NCI-H446 (cell line): Measurements from ENCODE around the gene RAPGEF4.

Source experiments
- DNase-seq, 2 experiments: peaks; one replicate each; lab custom pipeline; 2025; lab: John Stamatoyannopoulos, UW

RAPGEF4 gene

DNA sequence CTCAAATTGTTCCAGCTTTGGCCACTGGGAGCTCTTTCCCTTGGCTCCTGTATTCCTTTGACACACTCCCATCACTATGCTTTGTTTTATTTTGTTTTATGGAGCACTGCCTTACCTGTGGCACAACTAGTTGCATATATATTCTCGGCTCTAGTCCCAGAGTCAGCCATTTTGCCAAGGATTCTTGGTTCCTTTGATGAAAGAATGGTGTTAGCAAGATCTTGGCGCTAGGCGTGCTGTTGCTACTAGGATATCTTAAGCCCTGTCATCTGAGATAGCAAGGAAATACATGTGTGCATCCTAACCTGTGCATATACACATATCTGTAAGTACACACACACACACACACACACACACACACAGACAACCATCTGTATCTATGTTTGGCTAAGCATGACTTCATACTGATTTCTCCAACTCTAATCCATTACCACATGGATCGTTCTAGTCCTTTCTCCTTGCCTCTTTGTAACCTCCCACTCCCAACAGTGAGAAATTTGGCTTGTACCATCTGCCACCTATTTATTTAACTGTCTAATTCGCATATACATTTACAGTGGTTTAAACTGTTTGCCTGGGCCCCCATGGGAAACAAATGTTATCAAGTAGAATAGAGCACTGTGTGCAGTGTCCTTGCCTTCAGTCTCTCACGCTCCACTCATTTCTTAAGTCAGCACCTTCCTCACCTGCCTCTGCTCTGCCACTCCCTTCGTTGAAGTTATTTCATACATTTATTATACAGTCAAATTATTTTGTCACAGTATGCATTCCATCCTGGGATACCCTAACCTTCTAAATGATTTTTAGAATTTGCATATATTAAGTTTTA, 202.5 kb downstream of the RAPGEF4 start:
- DNase-seq, result no peak

DNA sequence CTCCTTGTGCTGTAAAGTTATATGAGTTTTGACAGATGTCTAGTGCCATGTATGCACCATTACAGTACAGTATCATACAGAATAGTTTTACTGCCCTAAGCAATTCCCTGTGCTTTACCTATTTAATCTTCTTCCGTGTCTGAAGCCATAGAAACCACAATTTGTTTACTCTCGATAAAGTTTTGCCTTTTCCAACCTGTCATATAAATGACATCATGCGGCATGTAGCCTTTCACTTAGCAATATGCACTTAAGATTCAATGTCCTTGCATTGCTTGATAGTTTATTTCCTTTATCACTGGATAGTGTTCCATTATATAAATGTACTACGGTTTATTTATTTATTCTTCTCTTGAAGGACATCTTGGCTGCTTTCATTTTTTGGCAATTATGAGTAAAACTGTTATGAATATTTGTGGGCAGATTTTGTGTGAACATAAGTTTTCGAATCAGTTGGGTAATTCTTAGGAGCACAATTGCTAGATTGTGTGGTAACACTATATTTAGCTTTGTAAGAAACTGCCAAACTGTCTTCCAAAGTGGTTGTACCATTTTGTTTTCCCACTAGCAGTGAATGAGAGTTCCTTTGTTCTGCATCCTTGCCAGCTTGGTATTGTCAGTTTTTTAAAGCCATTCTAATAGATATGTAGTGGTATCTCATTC, 203.2 kb downstream of the RAPGEF4 start:
- DNase-seq, result no peak

DNA sequence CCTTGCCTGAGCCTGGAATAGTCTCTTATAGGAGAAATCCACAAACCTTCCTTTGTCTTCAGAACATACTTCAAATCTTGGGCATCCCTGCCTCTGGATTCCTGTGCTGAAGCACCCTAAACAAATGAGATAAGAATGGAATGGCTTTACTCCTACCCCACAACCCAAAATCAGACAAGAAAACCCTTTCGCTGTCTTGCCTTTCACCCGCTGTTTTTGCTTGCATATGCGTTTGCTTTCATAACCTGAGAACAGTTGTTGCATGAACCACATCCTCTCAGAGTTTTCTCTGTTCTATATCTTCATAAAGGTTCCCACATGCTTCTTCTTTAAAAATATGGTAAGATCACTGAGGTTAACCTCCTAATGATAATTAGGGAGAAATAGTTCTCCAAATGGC, 207.9 kb downstream of the RAPGEF4 start:
- no peak for DNase-seq

DNA sequence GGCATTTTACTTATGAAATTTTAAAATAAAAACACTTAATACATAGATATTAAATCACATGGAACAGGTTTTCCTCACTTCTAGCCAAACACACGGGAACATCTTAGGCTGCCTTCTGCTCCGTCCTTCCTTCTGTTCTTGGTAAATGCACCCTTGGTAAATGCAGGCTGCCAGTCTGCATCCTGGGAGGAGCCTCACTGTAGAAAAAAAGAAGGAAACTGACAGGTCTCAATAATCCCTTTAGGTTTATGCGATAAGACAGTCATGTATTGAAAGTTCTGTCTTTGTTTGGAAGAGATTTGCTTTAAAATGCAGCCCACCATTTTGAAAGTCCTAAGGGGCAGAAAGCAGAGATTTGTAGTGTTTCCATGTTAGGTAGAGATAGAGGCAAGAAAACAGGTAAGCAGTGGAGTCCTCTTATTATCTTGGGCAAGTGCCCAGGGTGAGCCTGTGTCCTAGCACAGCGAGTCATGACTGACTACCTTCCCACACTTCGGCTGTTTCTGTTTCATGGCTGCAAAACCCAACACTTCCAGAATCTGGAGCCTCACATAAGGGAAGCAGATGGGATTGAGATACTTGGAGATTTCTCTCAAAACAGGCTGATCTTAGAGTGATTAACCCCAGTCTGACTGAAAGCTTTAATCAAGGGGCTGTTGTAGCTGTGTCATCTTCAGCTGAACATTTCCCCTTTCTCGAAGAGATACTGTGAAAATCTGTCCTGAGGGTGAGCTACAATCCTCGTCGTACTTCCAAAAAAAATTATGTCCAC, 208.6 kb downstream of the RAPGEF4 start:
- DNase-seq, result no peak

- DNase-seq, result no peak
These were observed 209.3 kb downstream of the RAPGEF4 start for GRCh38 chr2:172944794-172945509.

DNA sequence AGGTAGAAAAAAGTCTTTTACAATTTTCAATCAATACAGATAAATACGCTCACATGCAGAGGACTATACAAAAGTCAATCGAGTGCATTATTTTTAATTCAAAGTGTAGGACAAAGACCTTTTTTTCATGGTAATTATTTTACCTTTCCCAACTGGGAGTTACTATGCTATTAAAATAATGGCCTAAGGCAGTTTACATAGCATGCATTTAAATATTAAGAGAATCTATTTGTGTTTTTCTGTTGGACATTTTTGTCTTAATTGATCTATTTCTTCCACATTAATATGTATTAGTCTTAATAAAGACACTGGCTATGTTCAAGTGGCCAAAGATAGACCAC, 209.8 kb downstream of the RAPGEF4 start:
- DNase-seq, result no peak

DNA sequence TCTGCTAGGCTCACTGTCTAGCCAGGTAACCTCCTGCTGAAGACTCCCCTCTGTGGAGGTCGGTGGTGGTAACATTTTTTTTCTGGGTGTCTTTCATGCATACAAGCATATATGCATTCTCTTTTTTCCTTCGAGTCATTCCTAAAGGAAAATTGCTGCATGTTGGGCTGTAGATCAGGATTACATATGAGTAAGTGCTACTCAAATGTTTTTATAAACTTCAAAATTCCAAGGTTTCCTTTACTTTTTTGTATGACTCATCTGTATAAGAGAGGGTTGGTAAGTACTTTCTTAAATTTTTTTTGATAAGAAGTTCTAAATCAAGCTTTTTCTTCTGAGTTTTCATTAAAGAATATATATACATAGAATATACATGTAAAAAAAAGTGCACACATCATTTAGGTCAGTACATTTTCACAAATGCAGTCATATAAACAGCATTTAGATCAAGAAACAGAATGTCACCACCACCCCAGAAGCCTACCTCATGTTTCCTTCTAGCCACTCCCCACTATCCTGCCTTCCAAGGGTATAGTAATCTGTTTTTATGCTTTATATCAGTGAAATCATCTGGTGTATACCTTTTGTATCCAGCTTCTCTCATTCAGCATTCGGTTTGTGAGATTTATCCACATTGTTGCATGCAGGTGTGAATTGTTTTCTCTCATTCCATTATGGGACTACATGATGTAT, 212.0 kb downstream of the RAPGEF4 start:
- no peak for DNase-seq

GRCh38 chr2:172949522-172949921, 213.9 kb downstream of the RAPGEF4 start:
- DNase-seq, result no peak

GRCh38 chr2:172950565-172950964, 214.9 kb downstream of the RAPGEF4 start:
- DNase-seq, result no peak

GRCh38 chr2:172951554-172951953, 215.9 kb downstream of the RAPGEF4 start:
- no peak for DNase-seq

GRCh38 chr2:172953411-172953810, 217.8 kb downstream of the RAPGEF4 start:
- no peak for DNase-seq

- no peak for DNase-seq
These were observed 218.6 kb downstream of the RAPGEF4 start for GRCh38 chr2:172953970-172954852.

- no peak for DNase-seq
These were observed 219.9 kb downstream of the RAPGEF4 start for GRCh38 chr2:172955587-172955986.

DNA sequence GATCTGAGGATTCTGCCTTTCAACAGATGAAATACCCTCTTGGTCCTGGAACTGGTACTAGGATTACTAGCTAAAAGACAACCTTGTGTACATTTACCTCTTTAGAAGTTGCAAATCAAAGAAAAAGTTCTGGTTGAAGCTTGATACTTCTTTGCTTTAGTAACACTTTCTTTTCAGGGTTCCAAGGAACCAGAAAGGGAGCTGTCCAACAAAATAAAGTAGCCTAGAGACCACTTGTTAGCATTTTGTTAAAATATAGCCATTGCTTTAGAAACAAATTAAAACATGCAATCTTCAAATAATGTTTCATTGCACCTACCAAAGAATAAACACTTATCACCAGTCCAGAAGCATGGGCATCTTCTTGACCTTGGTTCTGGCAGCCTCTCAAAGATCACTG, 222.1 kb downstream of the RAPGEF4 start:
- no peak for DNase-seq

DNA sequence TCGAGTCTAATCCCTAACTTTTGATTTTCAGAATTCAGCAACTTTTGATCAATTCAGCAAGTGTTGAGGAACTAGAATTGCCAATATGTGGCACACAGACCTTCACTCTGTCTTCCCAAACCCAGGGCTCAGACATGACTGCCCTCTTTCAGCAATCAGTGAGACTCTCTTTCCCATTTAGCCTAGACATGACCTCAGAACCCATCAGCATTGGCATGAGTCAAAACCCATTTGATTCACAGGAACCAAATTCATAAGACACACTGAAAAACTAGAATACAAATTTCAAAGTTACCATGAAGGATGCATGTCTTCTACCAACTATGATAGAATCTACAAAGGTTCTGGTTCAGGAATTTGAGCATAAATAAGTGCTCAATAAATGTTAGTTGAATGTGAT, 226.4 kb downstream of the RAPGEF4 start:
- no peak for DNase-seq

DNA sequence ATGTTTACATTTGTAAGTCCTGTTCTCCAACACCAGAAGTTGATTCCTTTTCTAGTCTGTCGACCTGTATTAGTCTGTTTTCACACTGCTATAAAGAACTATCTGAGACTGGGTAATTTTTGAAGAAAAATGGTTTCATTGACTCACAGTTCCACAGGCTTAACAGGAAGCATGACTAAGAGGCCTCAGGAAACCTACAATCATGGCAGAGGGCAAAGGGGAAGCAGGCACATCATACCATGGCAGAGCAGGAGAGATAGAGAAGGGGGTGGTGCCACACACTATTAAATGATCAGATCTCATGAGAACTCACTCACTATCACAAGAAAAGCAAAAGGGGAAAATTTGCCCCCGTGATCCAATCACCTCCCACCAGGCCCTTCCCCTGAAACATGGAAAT, 227.2 kb downstream of the RAPGEF4 start:
- no peak for DNase-seq

- DNase-seq, result no peak
These were observed 229.0 kb downstream of the RAPGEF4 start for GRCh38 chr2:172964511-172965139.

- DNase-seq, result no peak
These were observed 230.0 kb downstream of the RAPGEF4 start for GRCh38 chr2:172965433-172966212.
